Endothelial cell of umbilical vein (primary cell): ENCODE data around the gene SH3GL3. TPM values are rescaled to one million over a fixed set of nuclear protein-coding genes. Genes with fewer than 3 reads are reported as not detected.

Experiments used
- BruUV-seq: library from RNA; stranded (reverse); fragments of 400-500 nt; replicated peaks from 2 replicates; lab custom pipeline; 2021; lab: Mats Ljungman, UMichigan
- CTCF ChIA-PET: fragments of 300-600, 350-600 bp; sonication (Branson Sonifier 250); formaldehyde crosslinking; loops from one replicate; lab custom pipeline; 2021; ENCODE audit warnings: antibody characterized with exemption, inconsistent platforms; lab: Charles Lee
- POLR2A ChIA-PET: fragments of 300-600, 350-600 bp; sonication (Branson Sonifier 250); formaldehyde crosslinking; loops from one replicate; lab custom pipeline; 2021; ENCODE audit warnings: antibody characterized with exemption, inconsistent platforms; lab: Charles Lee
- DNase-seq: peaks from one replicate; pipeline ENCODE4 v3.0.0-alpha.2; 2011; ENCODE audit warnings: low read depth, low spot score
- FAIRE-seq: peaks from 2 replicates; lab custom pipeline; 2011; peaks lifted over from hg19 to GRCh38; lab: Jason Lieb, UNC
- H2AFZ ChIP-seq: 2 replicates; pipeline ENCODE4 v1.6.0; 2012; ENCODE audit warnings: low read depth, low read length, control low read depth, inconsistent platforms
- H3K27ac ChIP-seq: 2 replicates; pipeline ENCODE4 v1.5.1; 2011; ENCODE audit warnings: low read depth, mild to moderate bottlenecking, control low read depth, low read length, moderate library complexity; ENCODE audit not compliant: insufficient read depth
- H3K27me3 ChIP-seq, 2 experiments: 2 replicates each; pipeline versions ENCODE4 v1.6.0 to v1.6.1; 2011; ENCODE audit warnings: low read length in 2 of 2, mixed read lengths in 1 of 2; ENCODE audit not compliant: control insufficient read depth in 2 of 2, insufficient read depth in 2 of 2
- H3K36me3 ChIP-seq, 2 experiments: 2 replicates in 1 of 2; 3 replicates in 1 of 2; pipeline ENCODE4 v1.5.1; 2011; ENCODE audit warnings: low read length in 2 of 2, mild to moderate bottlenecking in 1 of 2, moderate library complexity in 1 of 2; ENCODE audit not compliant: control insufficient read depth in 2 of 2, insufficient read depth in 2 of 2; ENCODE audit errors: extremely low read depth in 1 of 2
- H3K4me1 ChIP-seq: 3 replicates; pipeline ENCODE4 v1.5.1; 2011; ENCODE audit warnings: mild to moderate bottlenecking, low read length; ENCODE audit not compliant: control insufficient read depth, insufficient read depth; ENCODE audit errors: extremely low read depth
- H3K4me2 ChIP-seq: 2 replicates; pipeline ENCODE4 v1.6.1; 2011; ENCODE audit warnings: low read length, control low read depth, mixed read lengths; ENCODE audit not compliant: insufficient read depth
- H3K4me3 ChIP-seq, 3 experiments: fragments of 200-600 bp in 1 of 3; sonication (generic), shearing (Covaris generic) in 1 of 3; replicated peaks in 1 of 3; 2 replicates each; pipeline ENCODE4 v1.5.1; 2011 to 2016; ENCODE audit warnings: control low read depth in 3 of 3, low read length in 3 of 3, mild to moderate bottlenecking in 2 of 3, inconsistent platforms in 1 of 3, low read depth in 1 of 3, moderate library complexity in 1 of 3; ENCODE audit not compliant: insufficient read depth in 1 of 3
- H3K79me2 ChIP-seq: 2 replicates; pipeline ENCODE4 v1.6.0; 2012; ENCODE audit warnings: low read length, inconsistent platforms; ENCODE audit not compliant: control insufficient read depth, insufficient read depth
- H3K9ac ChIP-seq: replicated peaks from 2 replicates; pipeline ENCODE3; 2011; ENCODE audit warnings: low read length, control low read depth; ENCODE audit not compliant: insufficient read depth; ENCODE audit errors: extremely low read depth
- H3K9me1 ChIP-seq: replicated peaks from 3 replicates; pipeline ENCODE4 v1.6.0; 2011; ENCODE audit warnings: mild to moderate bottlenecking, low read length; ENCODE audit not compliant: control insufficient read depth, insufficient read depth; ENCODE audit errors: extremely low read depth
- H3K9me3 ChIP-seq: replicated peaks from 2 replicates; pipeline ENCODE4 v1.5.1; 2012; ENCODE audit warnings: low read length, inconsistent platforms; ENCODE audit not compliant: control insufficient read depth, insufficient read depth
- H4K20me1 ChIP-seq: replicated peaks from 2 replicates; pipeline ENCODE3; 2011; ENCODE audit warnings: mild to moderate bottlenecking, low read length; ENCODE audit not compliant: control insufficient read depth, insufficient read depth; ENCODE audit errors: extremely low read depth
- EZH2 ChIP-seq: IDR thresholded peaks from 2 replicates; pipeline ENCODE4 v1.6.1; 2012; ENCODE audit warnings: borderline replicate concordance, low read depth, mild to moderate bottlenecking, moderate library complexity, low read length, inconsistent platforms; ENCODE audit not compliant: severe bottlenecking
- FOS ChIP-seq: IDR thresholded peaks from 2 replicates; pipeline ENCODE4 v1.6.1; 2011; ENCODE audit warnings: mild to moderate bottlenecking, low read length, moderate library complexity, borderline replicate concordance; ENCODE audit not compliant: insufficient read depth
- GATA2 ChIP-seq: IDR thresholded peaks from 2 replicates; pipeline ENCODE4 v1.7.0; 2011; ENCODE audit warnings: low read depth, mild to moderate bottlenecking, moderate library complexity, mixed read lengths, low read length; ENCODE audit not compliant: insufficient read length, insufficient read depth
- JUN ChIP-seq: IDR thresholded peaks from 2 replicates; pipeline ENCODE4 v1.6.1; 2011; ENCODE audit warnings: borderline replicate concordance, low read depth; ENCODE audit not compliant: insufficient read length, insufficient read depth
- MYC ChIP-seq: IDR thresholded peaks from one replicate; pipeline ENCODE4 v1.6.1; 2011; ENCODE audit warnings: mild to moderate bottlenecking, low read depth, low read length
- POLR2A ChIP-seq: IDR thresholded peaks from 2 replicates; pipeline ENCODE4 v1.6.1; 2012; ENCODE audit warnings: low read depth, mild to moderate bottlenecking, control low read depth, low read length
- POLR2AphosphoS5 ChIP-seq: IDR thresholded peaks from 2 replicates; pipeline ENCODE4 v1.6.1; 2012; ENCODE audit warnings: low read depth, mild to moderate bottlenecking, control low read depth, low read length, moderate library complexity; ENCODE audit not compliant: insufficient read depth
- dilution Hi-C: fragments of 300-500 bp; cut with MboI; formaldehyde crosslinking; loops from one replicate; pipeline ENCODE4 v1.15.0; 2019; ENCODE audit warnings: low sequenced_read_pairs; ENCODE audit not compliant: extremely low pct_ligation_motif_present
- intact Hi-C: fragments of 100-400 bp; cut with micrococcal nuclease; formaldehyde crosslinking; loops from one replicate; pipeline ENCODE4 v1.10.0; 2022
- polyA plus RNA-seq, 4 experiments: library from polyadenylated mRNA; depleted of rRNA in 3 of 4; stranded (reverse) in 3 of 4; unstranded in 1 of 4; fragments of >200 nt; gene quantifications; 2 replicates each; pipeline versions ENCODE4 v1.2.1 to v1.2.3, GENCODE V29; 2011 to 2012; ENCODE audit warnings: missing spikeins in 1 of 4
- total RNA-seq: library from RNA; stranded (reverse); gene quantifications from 2 replicates; pipeline ENCODE4 v1.2.3, GENCODE V29; 2021
- TF ChIP-seq, protein P1 (sequence below), 2 donors: IDR thresholded peaks; 1 replicate in 1 of 2; 2 replicates in 1 of 2; pipeline ENCODE4 v1.5.1; 2011; ENCODE audit warnings: low read length in 2 of 2, mild to moderate bottlenecking in 2 of 2, moderate library complexity in 2 of 2, control low read depth in 1 of 2, inconsistent platforms in 1 of 2, low read depth in 1 of 2; ENCODE audit not compliant: insufficient read depth in 1 of 2; ENCODE audit errors: extremely low read depth in 1 of 2
- TF ChIP-seq, protein P2 (sequence below): IDR thresholded peaks from 2 replicates; pipeline ENCODE4 v1.6.1; 2011; ENCODE audit not compliant: insufficient read depth, insufficient read length

SH3GL3 gene
- total and polyA plus RNA-seq, 2 donors (not counting 3 experiments of a cell fraction or from before 2014, with no cell fraction given), result not detected

DNA sequence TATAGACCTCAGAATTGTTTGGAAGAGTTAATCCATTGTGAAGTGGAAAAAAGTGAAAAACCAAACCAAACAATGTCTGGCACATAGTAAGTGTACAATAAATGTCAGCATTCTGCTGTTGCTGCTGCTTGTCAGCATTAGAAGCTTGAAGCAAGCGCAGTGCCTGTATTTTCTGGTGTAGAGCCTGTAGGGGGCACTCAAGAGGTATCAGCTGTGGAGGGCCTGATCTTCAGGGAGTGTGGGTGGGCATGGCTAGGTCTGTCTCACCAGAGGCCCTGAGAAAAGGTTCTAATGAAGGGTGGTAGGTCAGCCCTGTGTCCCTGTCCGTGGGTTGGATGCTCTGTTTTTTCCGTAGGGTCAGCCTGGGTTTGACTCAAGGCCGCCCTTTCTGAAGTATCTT lies 210.4 kb downstream of the SH3GL3 start:
- ChIA-PET POLR2A (no interaction called here), CTCF (no interaction called here)
- intact Hi-C loops, result no loop called here
- Histone ChIP-seq H3K9ac (no peak overlapping the region), H3K79me2 (no peaks in the 10 kb centered on the region), H3K27ac (no peak overlapping the region), H3K27me3 (peaks cover 14 to 19% of the 10 kb centered on the region in 2 experiments), H3K4me3 (no peak overlapping the region), H4K20me1 (no peaks in the 10 kb centered on the region), H3K4me2 (no peak overlapping the region), H3K36me3 (no peaks in the 10 kb centered on the region), H2AFZ (no peak overlapping the region), H3K4me1 (no peaks in the 10 kb centered on the region), H3K9me1 (no peaks in the 10 kb centered on the region), H3K9me3 (no peaks in the 10 kb centered on the region)
- dilution Hi-C loops, result no loop called here
- BruUV-seq, result no TSS peak
- TF ChIP-seq, protein P1, sequence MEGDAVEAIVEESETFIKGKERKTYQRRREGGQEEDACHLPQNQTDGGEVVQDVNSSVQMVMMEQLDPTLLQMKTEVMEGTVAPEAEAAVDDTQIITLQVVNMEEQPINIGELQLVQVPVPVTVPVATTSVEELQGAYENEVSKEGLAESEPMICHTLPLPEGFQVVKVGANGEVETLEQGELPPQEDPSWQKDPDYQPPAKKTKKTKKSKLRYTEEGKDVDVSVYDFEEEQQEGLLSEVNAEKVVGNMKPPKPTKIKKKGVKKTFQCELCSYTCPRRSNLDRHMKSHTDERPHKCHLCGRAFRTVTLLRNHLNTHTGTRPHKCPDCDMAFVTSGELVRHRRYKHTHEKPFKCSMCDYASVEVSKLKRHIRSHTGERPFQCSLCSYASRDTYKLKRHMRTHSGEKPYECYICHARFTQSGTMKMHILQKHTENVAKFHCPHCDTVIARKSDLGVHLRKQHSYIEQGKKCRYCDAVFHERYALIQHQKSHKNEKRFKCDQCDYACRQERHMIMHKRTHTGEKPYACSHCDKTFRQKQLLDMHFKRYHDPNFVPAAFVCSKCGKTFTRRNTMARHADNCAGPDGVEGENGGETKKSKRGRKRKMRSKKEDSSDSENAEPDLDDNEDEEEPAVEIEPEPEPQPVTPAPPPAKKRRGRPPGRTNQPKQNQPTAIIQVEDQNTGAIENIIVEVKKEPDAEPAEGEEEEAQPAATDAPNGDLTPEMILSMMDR (IDR thresholded peaks at IDR 0.05; ENCODE audit: extremely low read depth in 1 of 2, insufficient read depth in 1 of 2, low read depth in 1 of 2, low read length in 2 of 2), result no peak
- no peak for TF ChIP-seq JUN
- TF ChIP-seq, protein P2, sequence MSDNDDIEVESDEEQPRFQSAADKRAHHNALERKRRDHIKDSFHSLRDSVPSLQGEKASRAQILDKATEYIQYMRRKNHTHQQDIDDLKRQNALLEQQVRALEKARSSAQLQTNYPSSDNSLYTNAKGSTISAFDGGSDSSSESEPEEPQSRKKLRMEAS, result no peak
- TF ChIP-seq GATA2, result no peak
- TF ChIP-seq MYC, result no peak
- no peak for TF ChIP-seq POLR2AphosphoS5
- no peak for TF ChIP-seq POLR2A
- TF ChIP-seq EZH2, result no peak
- TF ChIP-seq FOS, result no peak
- FAIRE-seq (no peak), DNase-seq (no peak)
